Naive B cell (primary cell): ENCODE results near the gene PCDHB9. TPM values are rescaled to one million over a fixed set of nuclear protein-coding genes. Genes with fewer than 3 reads are reported as not detected.
A peak's percentile ranks its signal among the peaks of the same experiment; 100 is the strongest.
"Not testable (repeated sequence)": the region's sequence is repeated elsewhere in the genome, so short reads cannot be mapped to it uniquely, and the experiment has no call there.

ENCODE experiments used
- ATAC-seq, 2 donors: fragments of 150-1000 bp; cut with Tn5 transposase; 2 replicates each; pipeline ENCODE4 v1.10.0; 2021; ENCODE audit warnings: low read depth in 2 of 2, mild to moderate bottlenecking in 2 of 2, moderate library complexity in 2 of 2
- DNase-seq: peaks from one replicate; pipeline ENCODE4 v3.0.0; 2022
- H3K27ac Mint-ChIP-seq, 6 donors: one replicate each; pipeline ENCODE4 v1.8.0; 2020 to 2022; ENCODE audit warnings: mild to moderate bottlenecking in 6 of 6, mixed read lengths in 6 of 6, moderate library complexity in 5 of 6, inconsistent platforms in 2 of 6
- H3K27me3 Mint-ChIP-seq, 3 donors: one replicate each; pipeline ENCODE4 v1.8.0; 2021 to 2022; ENCODE audit warnings: mixed read lengths in 3 of 3, mild to moderate bottlenecking in 1 of 3
- H3K36me3 Mint-ChIP-seq, 2 donors: one replicate each; pipeline ENCODE4 v1.8.0; 2020 to 2022; ENCODE audit warnings: mixed read lengths in 2 of 2, inconsistent platforms in 1 of 2, mild to moderate bottlenecking in 1 of 2
- H3K4me1 Mint-ChIP-seq, 3 donors: one replicate each; pipeline ENCODE4 v1.8.0; 2020 to 2022; ENCODE audit warnings: mixed read lengths in 3 of 3, inconsistent platforms in 1 of 3, mild to moderate bottlenecking in 1 of 3, moderate library complexity in 1 of 3
- H3K4me3 Mint-ChIP-seq, 8 donors: one replicate each; pipeline ENCODE4 v1.8.0; 2020 to 2022; ENCODE audit warnings: mild to moderate bottlenecking in 8 of 8, mixed read lengths in 8 of 8, moderate library complexity in 8 of 8, inconsistent platforms in 2 of 8
- H3K9me3 Mint-ChIP-seq, 7 donors: one replicate each; pipeline ENCODE4 v1.8.0; 2020 to 2022; ENCODE audit warnings: mixed read lengths in 7 of 7, mild to moderate bottlenecking in 5 of 7, inconsistent platforms in 2 of 7, moderate library complexity in 1 of 7
- polyA plus RNA-seq, 6 donors: library from polyadenylated mRNA; unstranded; fragments of 300-500 nt; fragmentation: Illumina TruSeq; gene quantifications; one replicate each; pipeline ENCODE4 v1.2.3, GENCODE V29; 2021; ENCODE audit warnings: low read depth in 6 of 6

The PCDHB9 gene
- not detected for polyA plus RNA-seq

- peak; percentile 6 for DNase-seq
- peaks cover 42 to 78% (median 57%) of the 10 kb centered on the region in 3 donors for H3K27me3 Mint-ChIP-seq
- H3K36me3 Mint-ChIP-seq: peaks cover 26 to 43% of the 10 kb centered on the region in 2 donors
- H3K9me3 Mint-ChIP-seq: peaks cover 8 to 75% (median 46%) of the 10 kb centered on the region in 7 donors
- H3K4me1 Mint-ChIP-seq: peaks cover 5 to 9% (median 5%) of the 10 kb centered on the region in 3 donors
- H3K27ac Mint-ChIP-seq: peak within 1 kb of the TSS in 1 of 6 donors; percentile 2
- ATAC-seq: no peak
- H3K4me3 Mint-ChIP-seq: peak within 1 kb of the TSS in 5 of 8 donors; percentile 10 to 50 (median 42)
These were observed at the start of gene PCDHB9 for GRCh38 chr5:141186897-141187512. TSS of gene PCDHB9 (plus strand) at chr5:141187161. CDS start at chr5:141187319, 158 bp downstream.

GRCh38 chr5:141137346-141137745, 49.6 kb upstream of the PCDHB9 start:
- Mint-ChIP-seq H3K9me3 (peaks cover 12 to 63% (median 35%) of the 10 kb centered on the region in 7 donors), H3K27me3 (peaks cover 17 to 32% (median 22%) of the 10 kb centered on the region in 3 donors), H3K36me3 (peaks cover 15 to 16% of the 10 kb centered on the region in 2 donors)
- ATAC-seq, H3K4me3 Mint-ChIP-seq, H3K27ac Mint-ChIP-seq, H3K4me1 Mint-ChIP-seq, DNase-seq: not testable (repeated sequence)

- Mint-ChIP-seq H3K9me3 (peaks cover 4 to 40% (median 23%) of the 10 kb centered on the region in 7 donors), H3K27me3 (peaks cover 24 to 44% (median 31%) of the 10 kb centered on the region in 3 donors), H3K27ac (no peak within 1 kb of the TSS), H3K4me1 (peaks cover 0 to 5% (median 5%) of the 10 kb centered on the region in 3 donors), H3K36me3 (peaks cover 3 to 7% of the 10 kb centered on the region in 2 donors), H3K4me3 (peak within 1 kb of the TSS in 3 of 8 donors; percentile 47 to 56 (median 56))
- DNase-seq (no peak), ATAC-seq (no peak)
These were observed 37.1 kb upstream of the PCDHB9 start, which contains the start of gene PCDHB6 for GRCh38 chr5:141149812-141150211. TSS of gene PCDHB6 (plus strand) at chr5:141150057. CDS start at chr5:141150258, 201 bp downstream.

GRCh38 chr5:141150224-141150992, 36.6 kb upstream of the PCDHB9 start:
- H3K9me3 Mint-ChIP-seq: peaks cover 4 to 43% (median 23%) of the 10 kb centered on the region in 7 donors
- peaks cover 3 to 7% of the 10 kb centered on the region in 2 donors for H3K36me3 Mint-ChIP-seq
- peak overlapping the region in 2 of 8 donors; percentile 47 to 56 for H3K4me3 Mint-ChIP-seq
- H3K4me1 Mint-ChIP-seq: peaks cover 0 to 5% (median 5%) of the 10 kb centered on the region in 3 donors
- DNase-seq: no peak
- no peak overlapping the region for H3K27ac Mint-ChIP-seq
- peaks cover 28 to 47% (median 35%) of the 10 kb centered on the region in 3 donors for H3K27me3 Mint-ChIP-seq
- no peak for ATAC-seq

- H3K27me3 Mint-ChIP-seq: peaks cover 33 to 53% (median 38%) of the 10 kb centered on the region in 3 donors
- peaks cover 4 to 48% (median 26%) of the 10 kb centered on the region in 7 donors for H3K9me3 Mint-ChIP-seq
- no peak for DNase-seq
- H3K36me3 Mint-ChIP-seq: peaks cover 6 to 7% of the 10 kb centered on the region in 2 donors
- no peak for ATAC-seq
- H3K4me1 Mint-ChIP-seq: peaks cover 0 to 5% (median 5%) of the 10 kb centered on the region in 3 donors
- H3K27ac Mint-ChIP-seq: no peak overlapping the region
- H3K4me3 Mint-ChIP-seq: peak overlapping the region in 1 of 8 donors; percentile 25
These were observed 36.0 kb upstream of the PCDHB9 start for GRCh38 chr5:141150993-141151325.

GRCh38 chr5:141151632-141152031, 35.3 kb upstream of the PCDHB9 start:
- not testable (repeated sequence) for H3K4me3 Mint-ChIP-seq, DNase-seq, H3K4me1 Mint-ChIP-seq, H3K27ac Mint-ChIP-seq, ATAC-seq
- peaks cover 11 to 13% of the 10 kb centered on the region in 2 donors for H3K36me3 Mint-ChIP-seq
- peaks cover 36 to 60% (median 38%) of the 10 kb centered on the region in 3 donors for H3K27me3 Mint-ChIP-seq
- H3K9me3 Mint-ChIP-seq: peaks cover 4 to 55% (median 31%) of the 10 kb centered on the region in 7 donors

GRCh38 chr5:141152096-141152495, 34.9 kb upstream of the PCDHB9 start:
- DNase-seq, ATAC-seq, H3K4me3 Mint-ChIP-seq, H3K27ac Mint-ChIP-seq, H3K4me1 Mint-ChIP-seq: not testable (repeated sequence)
- Mint-ChIP-seq H3K9me3 (peaks cover 4 to 60% (median 34%) of the 10 kb centered on the region in 7 donors), H3K27me3 (peaks cover 36 to 64% (median 42%) of the 10 kb centered on the region in 3 donors), H3K36me3 (peaks cover 15% of the 10 kb centered on the region in 2 donors)

GRCh38 chr5:141155540-141156374, 31.2 kb upstream of the PCDHB9 start:
- Mint-ChIP-seq H3K27me3 (peaks cover 28 to 53% (median 30%) of the 10 kb centered on the region in 3 donors), H3K9me3 (peaks cover 0 to 60% (median 34%) of the 10 kb centered on the region in 7 donors), H3K27ac (no peak overlapping the region), H3K4me3 (no peak overlapping the region), H3K36me3 (peaks cover 7 to 15% of the 10 kb centered on the region in 2 donors), H3K4me1 (no peaks in the 10 kb centered on the region)
- ATAC-seq (no peak), DNase-seq (no peak)

GRCh38 chr5:141157356-141157755, 29.6 kb upstream of the PCDHB9 start:
- not testable (repeated sequence) for H3K4me3 Mint-ChIP-seq, DNase-seq, H3K27ac Mint-ChIP-seq, H3K4me1 Mint-ChIP-seq, ATAC-seq
- Mint-ChIP-seq H3K36me3 (peaks cover 7 to 15% of the 10 kb centered on the region in 2 donors), H3K9me3 (peaks cover 0 to 50% (median 31%) of the 10 kb centered on the region in 7 donors), H3K27me3 (peaks cover 28 to 48% (median 30%) of the 10 kb centered on the region in 3 donors)

GRCh38 chr5:141157901-141158300, 29.1 kb upstream of the PCDHB9 start:
- not testable (repeated sequence) for H3K27ac Mint-ChIP-seq, ATAC-seq, DNase-seq, H3K4me1 Mint-ChIP-seq, H3K4me3 Mint-ChIP-seq
- H3K27me3 Mint-ChIP-seq: peaks cover 28 to 47% (median 28%) of the 10 kb centered on the region in 3 donors
- peaks cover 0 to 49% (median 29%) of the 10 kb centered on the region in 7 donors for H3K9me3 Mint-ChIP-seq
- peaks cover 7 to 13% of the 10 kb centered on the region in 2 donors for H3K36me3 Mint-ChIP-seq

GRCh38 chr5:141172381-141173204, 14.4 kb upstream of the PCDHB9 start, which contains the start of gene PCDHB7:
TSS of gene PCDHB7 (plus strand) at chr5:141172644. CDS start at chr5:141172836, 192 bp downstream.
- peak within 1 kb of the TSS in 1 of 8 donors; percentile 40 for H3K4me3 Mint-ChIP-seq
- DNase-seq (no peak), ATAC-seq (no peak)
- H3K27me3 Mint-ChIP-seq: peaks cover 24 to 42% (median 29%) of the 10 kb centered on the region in 3 donors
- H3K4me1 Mint-ChIP-seq: peaks cover 0 to 8% (median 4%) of the 10 kb centered on the region in 3 donors
- H3K27ac Mint-ChIP-seq: peak within 1 kb of the TSS in 2 of 6 donors; percentile 6 to 60
- peaks cover 5 to 8% of the 10 kb centered on the region in 2 donors for H3K36me3 Mint-ChIP-seq
- peaks cover 3 to 27% (median 14%) of the 10 kb centered on the region in 7 donors for H3K9me3 Mint-ChIP-seq
